MM.1S (cell line): Measurements from ENCODE around the gene LRRTM4.

Experiments used
- DNase-seq: peaks from one replicate; pipeline ENCODE4 v3.0.0-alpha.2; 2015
- H2AFZ ChIP-seq: fragments of 300-600 bp; sonication (generic); 2 replicates; pipeline ENCODE4 v1.6.0; 2016; ENCODE audit warnings: antibody characterized with exemption, low read length
- H3F3A ChIP-seq: fragments of 300-600 bp; sonication (generic); 2 replicates; pipeline ENCODE4 v1.6.1; 2016; ENCODE audit warnings: mild to moderate bottlenecking, antibody characterized with exemption, low read length, moderate library complexity, mixed read lengths; ENCODE audit not compliant: insufficient read depth
- H3K27ac ChIP-seq: fragments of 300-600 bp; sonication (generic); 2 replicates; pipeline ENCODE4 v1.5.1; 2016; ENCODE audit warnings: mild to moderate bottlenecking, low read length
- H3K27me3 ChIP-seq: fragments of 300-600 bp; sonication (generic); replicated peaks from 2 replicates; pipeline ENCODE4 v1.6.0; 2016; ENCODE audit warnings: low read length; ENCODE audit not compliant: insufficient read depth
- H3K36me3 ChIP-seq: fragments of 300-600 bp; sonication (generic); replicated peaks from 2 replicates; pipeline ENCODE4 v1.6.1; 2016; ENCODE audit warnings: mild to moderate bottlenecking, low read length, mixed read lengths; ENCODE audit not compliant: insufficient read depth
- H3K4me1 ChIP-seq: fragments of 300-600 bp; sonication (generic); 2 replicates; pipeline ENCODE4 v1.6.1; 2016; ENCODE audit warnings: low read length, mixed read lengths
- H3K4me2 ChIP-seq: fragments of 300-600 bp; sonication (generic); 2 replicates; pipeline ENCODE4 v1.6.0; 2016; ENCODE audit warnings: low read depth, low read length
- H3K4me3 ChIP-seq: fragments of 300-600 bp; sonication (generic); 2 replicates; pipeline ENCODE4 v1.5.1; 2016; ENCODE audit warnings: low read length, mixed read lengths
- H3K79me2 ChIP-seq: fragments of 300-600 bp; sonication (generic); 2 replicates; pipeline ENCODE4 v1.6.1; 2016; ENCODE audit warnings: mixed run types, low read length, mixed read lengths
- H3K9ac ChIP-seq: fragments of 300-600 bp; sonication (generic); 2 replicates; pipeline ENCODE4 v1.6.1; 2016; ENCODE audit warnings: low read length, mixed read lengths
- H3K9me2 ChIP-seq: fragments of 300-600 bp; sonication (generic); replicated peaks from 2 replicates; pipeline ENCODE4 v1.6.1; 2016; ENCODE audit warnings: mild to moderate bottlenecking, low read length, mixed read lengths; ENCODE audit not compliant: insufficient read depth
- H3K9me3 ChIP-seq: fragments of 300-600 bp; sonication (generic); replicated peaks from 2 replicates; pipeline ENCODE4 v1.6.1; 2016; ENCODE audit warnings: mild to moderate bottlenecking, low read length, mixed read lengths; ENCODE audit not compliant: insufficient read depth
- H4K20me1 ChIP-seq: fragments of 300-600 bp; sonication (generic); 2 replicates; pipeline ENCODE4 v1.6.1; 2016; ENCODE audit warnings: mild to moderate bottlenecking, low read length, moderate library complexity, mixed read lengths; ENCODE audit not compliant: insufficient read depth
- CTCF ChIP-seq: fragments of 300-600 bp; sonication (generic); IDR thresholded peaks from 2 replicates; pipeline ENCODE4 v1.5.1; 2016; ENCODE audit warnings: antibody characterized with exemption, low read length, mixed read lengths
- EZH2 ChIP-seq: fragments of 300-600 bp; sonication (generic); optimal IDR thresholded peaks from 2 replicates; pipeline ENCODE3; 2017; ENCODE audit warnings: low read depth, mild to moderate bottlenecking, antibody characterized with exemption, low read length, mixed read lengths
- EZH2phosphoT487 ChIP-seq: fragments of 300-600 bp; sonication (generic); IDR thresholded peaks from 2 replicates; pipeline ENCODE4 v1.6.1; 2018; ENCODE audit warnings: antibody characterized with exemption, low read length

Gene LRRTM4

GRCh38 chr2:77296791-77297190 is 225.4 kb downstream of the LRRTM4 start:
- Histone ChIP-seq H3K27ac (no peak overlapping the region), H3K4me3 (no peak overlapping the region), H3K27me3 (no peaks in the 10 kb centered on the region), H4K20me1 (no peaks in the 10 kb centered on the region), H3K9me3 (no peaks in the 10 kb centered on the region), H3K4me2 (no peak overlapping the region), H3K9me2 (no peaks in the 10 kb centered on the region), H3K79me2 (no peaks in the 10 kb centered on the region), H3F3A (no peaks in the 10 kb centered on the region), H3K36me3 (no peaks in the 10 kb centered on the region), H2AFZ (no peak overlapping the region), H3K4me1 (no peaks in the 10 kb centered on the region), H3K9ac (no peak overlapping the region)
- no peak for DNase-seq
- no peak for TF ChIP-seq EZH2phosphoT487
- no peak for TF ChIP-seq EZH2
- TF ChIP-seq CTCF: no peak

DNA sequence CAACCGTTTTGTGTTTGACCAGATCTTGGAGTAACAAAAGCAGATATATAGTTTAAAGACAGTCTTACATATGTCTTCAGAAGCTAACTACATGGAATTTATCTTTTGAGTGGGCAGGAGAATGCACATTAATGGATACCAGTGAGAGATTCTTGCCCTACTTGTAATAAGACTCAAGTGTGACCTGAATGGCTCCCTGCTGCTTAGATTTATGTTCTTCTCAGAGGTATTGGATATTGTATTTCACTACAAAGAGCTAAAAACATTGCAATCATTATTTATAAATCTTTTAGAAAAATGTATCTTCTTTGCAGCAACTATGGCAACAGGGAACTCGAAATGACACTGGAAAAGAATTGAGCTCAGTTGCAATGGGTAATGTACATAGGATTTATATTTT is 227.7 kb downstream of the LRRTM4 start:
- H3K9me2 ChIP-seq: no peaks in the 10 kb centered on the region
- H3K36me3 ChIP-seq: no peaks in the 10 kb centered on the region
- H4K20me1 ChIP-seq: no peaks in the 10 kb centered on the region
- no peaks in the 10 kb centered on the region for H3K27me3 ChIP-seq
- no peak overlapping the region for H3K9ac ChIP-seq
- no peaks in the 10 kb centered on the region for H3K79me2 ChIP-seq
- no peak overlapping the region for H3K4me2 ChIP-seq
- H3K4me3 ChIP-seq: no peak overlapping the region
- H3K9me3 ChIP-seq: no peaks in the 10 kb centered on the region
- no peak overlapping the region for H2AFZ ChIP-seq
- H3K27ac ChIP-seq: no peak overlapping the region
- H3F3A ChIP-seq: no peaks in the 10 kb centered on the region
- TF ChIP-seq EZH2phosphoT487: no peak
- no peak for TF ChIP-seq CTCF
- no peak for TF ChIP-seq EZH2
- DNase-seq: no peak
- H3K4me1 ChIP-seq: no peaks in the 10 kb centered on the region

DNA sequence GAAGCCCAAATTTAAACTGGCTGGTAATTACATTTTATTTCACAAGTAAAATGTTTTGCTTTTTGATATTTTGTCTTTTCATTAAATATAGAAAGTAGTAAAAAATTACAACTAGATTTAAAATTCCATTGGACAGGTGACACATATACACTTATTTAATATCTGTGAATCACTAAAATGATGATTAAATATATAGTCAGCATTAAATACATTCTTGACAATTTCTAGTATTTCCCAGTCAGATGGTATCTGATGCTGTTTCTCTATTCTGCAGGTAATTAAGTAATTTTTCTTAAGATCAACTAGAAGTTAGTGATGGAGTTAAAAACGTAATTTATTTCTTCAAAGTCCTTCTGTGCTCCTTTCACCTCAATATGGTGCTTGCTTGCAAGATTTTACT is 237.8 kb downstream of the LRRTM4 start:
- H4K20me1 ChIP-seq: no peaks in the 10 kb centered on the region
- DNase-seq: no peak
- no peak overlapping the region for H3K4me2 ChIP-seq
- no peaks in the 10 kb centered on the region for H3F3A ChIP-seq
- no peaks in the 10 kb centered on the region for H3K36me3 ChIP-seq
- no peaks in the 10 kb centered on the region for H3K9me2 ChIP-seq
- H3K79me2 ChIP-seq: no peaks in the 10 kb centered on the region
- no peaks in the 10 kb centered on the region for H3K4me1 ChIP-seq
- no peak overlapping the region for H3K9ac ChIP-seq
- TF ChIP-seq CTCF (no peak), EZH2 (no peak), EZH2phosphoT487 (no peak)
- no peak overlapping the region for H2AFZ ChIP-seq
- no peak overlapping the region for H3K27ac ChIP-seq
- H3K4me3 ChIP-seq: no peak overlapping the region
- H3K9me3 ChIP-seq: no peaks in the 10 kb centered on the region
- H3K27me3 ChIP-seq: no peaks in the 10 kb centered on the region
